GM21825 (cell line): ENCODE data around the gene CPB1.
"Not testable (repeated sequence)": the region's sequence is repeated elsewhere in the genome, so short reads cannot be mapped to it uniquely, and the experiment has no call there.

Experiments
- ATAC-seq: cut with Tn5 transposase; IDR thresholded peaks from one replicate; pipeline ENCODE4 v1.9.1; 2021; ENCODE audit warnings: mild to moderate bottlenecking, moderate library complexity; ENCODE audit not compliant: unreplicated experiment

CPB1 gene

GRCh38 chr3:148827585-148827984, at the start of gene CPB1:
Gene CPB1, plus strand, starts transcription at chr3:148827811. Its CDS starts 13 bp downstream, at chr3:148827824.
- no peak for ATAC-seq

- no peak for ATAC-seq
Observed at GRCh38 chr3:148778926-148779325, 48.7 kb upstream of the CPB1 start.

DNA sequence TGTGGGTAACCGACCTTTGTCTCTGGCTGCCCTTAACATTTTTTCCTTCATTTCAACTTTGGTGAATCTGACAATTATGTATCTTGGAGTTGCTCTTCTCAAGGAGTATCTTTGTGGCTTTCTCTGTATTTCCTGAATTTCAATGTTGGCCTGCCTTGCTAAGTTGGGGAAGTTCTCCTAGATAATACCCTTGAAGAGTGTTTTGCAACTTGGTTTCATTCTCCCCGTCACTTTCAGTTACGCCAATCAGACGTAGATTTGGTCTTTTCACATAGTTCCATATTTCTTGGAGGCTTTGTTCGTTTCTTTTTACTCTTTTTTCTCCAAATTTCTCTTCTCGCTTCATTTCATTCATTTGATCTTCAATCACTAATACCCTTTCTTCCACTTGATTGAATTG, 42.6 kb upstream of the CPB1 start:
- not testable (repeated sequence) for ATAC-seq

- ATAC-seq: not testable (repeated sequence)
Observed at GRCh38 chr3:148786159-148786558, 41.5 kb upstream of the CPB1 start.

DNA sequence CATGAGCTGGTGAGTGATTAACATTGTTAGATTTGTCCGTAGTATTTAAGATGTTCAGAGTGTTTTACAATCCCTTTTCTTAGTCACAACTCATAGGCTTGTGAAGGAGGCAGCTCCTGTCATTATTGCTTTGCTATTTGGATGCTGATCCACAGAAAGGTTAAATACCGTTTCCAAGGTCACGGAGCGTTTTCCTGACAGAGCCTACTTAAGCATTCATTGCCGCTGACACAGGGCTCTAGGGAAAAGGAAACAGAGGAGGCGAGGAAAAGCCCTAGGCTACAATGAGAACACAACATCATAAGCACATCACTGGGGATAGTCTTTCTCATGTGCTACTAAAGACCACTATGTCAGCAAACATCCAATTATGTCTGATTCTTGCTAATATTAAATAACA, 38.5 kb upstream of the CPB1 start:
- ATAC-seq: no peak

GRCh38 chr3:148789906-148790305, 37.7 kb upstream of the CPB1 start:
- no peak for ATAC-seq

GRCh38 chr3:148790370-148790769, 37.2 kb upstream of the CPB1 start:
- no peak for ATAC-seq

GRCh38 chr3:148790851-148791735, 36.5 kb upstream of the CPB1 start:
- ATAC-seq: no peak

- ATAC-seq: no peak
Observed at GRCh38 chr3:148791920-148792319, 35.7 kb upstream of the CPB1 start.

GRCh38 chr3:148792516-148792915, 35.1 kb upstream of the CPB1 start:
- ATAC-seq: no peak

DNA sequence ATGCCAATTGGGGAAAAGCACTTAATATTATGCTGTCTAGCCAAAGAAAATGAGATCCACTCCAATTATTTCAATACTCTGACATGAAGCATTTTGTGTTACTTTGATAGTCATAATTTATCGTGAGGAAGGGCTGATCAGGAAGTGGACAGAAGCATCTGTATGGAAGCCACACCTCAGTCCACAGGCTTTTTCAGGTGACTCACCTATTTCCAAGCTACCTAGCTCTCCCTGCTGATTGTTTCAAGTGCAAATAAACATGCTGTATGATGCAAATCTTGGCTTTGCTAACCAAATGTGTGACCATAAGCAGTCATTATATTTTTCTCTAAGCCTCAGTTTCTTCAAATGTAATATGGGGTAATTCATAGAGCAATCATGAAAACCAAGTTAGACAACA, 30.8 kb upstream of the CPB1 start:
- ATAC-seq: no peak

- no peak for ATAC-seq
Observed at GRCh38 chr3:148797795-148798194, 29.8 kb upstream of the CPB1 start.

GRCh38 chr3:148800414-148800813, 27.2 kb upstream of the CPB1 start:
- ATAC-seq: no peak

DNA sequence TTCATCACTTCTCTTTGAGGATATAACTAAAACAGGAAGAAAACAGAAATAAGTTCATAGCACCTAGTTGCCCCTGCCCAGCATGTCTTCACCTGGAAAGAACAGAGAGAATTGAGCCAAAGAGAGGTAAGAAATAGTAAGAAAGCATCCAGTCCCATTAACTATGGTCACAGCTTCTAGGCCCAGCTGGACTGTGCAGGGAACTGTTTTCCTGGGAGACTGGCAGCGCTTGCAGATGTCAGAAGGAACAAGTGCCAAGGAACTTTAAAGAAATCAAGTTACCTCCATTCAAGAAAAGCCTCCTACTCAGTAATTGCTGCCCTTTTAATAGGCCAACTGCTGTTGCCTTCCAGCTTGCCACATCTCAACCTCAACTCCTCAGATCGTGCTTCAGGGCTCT, 17.8 kb upstream of the CPB1 start:
- ATAC-seq: no peak

DNA sequence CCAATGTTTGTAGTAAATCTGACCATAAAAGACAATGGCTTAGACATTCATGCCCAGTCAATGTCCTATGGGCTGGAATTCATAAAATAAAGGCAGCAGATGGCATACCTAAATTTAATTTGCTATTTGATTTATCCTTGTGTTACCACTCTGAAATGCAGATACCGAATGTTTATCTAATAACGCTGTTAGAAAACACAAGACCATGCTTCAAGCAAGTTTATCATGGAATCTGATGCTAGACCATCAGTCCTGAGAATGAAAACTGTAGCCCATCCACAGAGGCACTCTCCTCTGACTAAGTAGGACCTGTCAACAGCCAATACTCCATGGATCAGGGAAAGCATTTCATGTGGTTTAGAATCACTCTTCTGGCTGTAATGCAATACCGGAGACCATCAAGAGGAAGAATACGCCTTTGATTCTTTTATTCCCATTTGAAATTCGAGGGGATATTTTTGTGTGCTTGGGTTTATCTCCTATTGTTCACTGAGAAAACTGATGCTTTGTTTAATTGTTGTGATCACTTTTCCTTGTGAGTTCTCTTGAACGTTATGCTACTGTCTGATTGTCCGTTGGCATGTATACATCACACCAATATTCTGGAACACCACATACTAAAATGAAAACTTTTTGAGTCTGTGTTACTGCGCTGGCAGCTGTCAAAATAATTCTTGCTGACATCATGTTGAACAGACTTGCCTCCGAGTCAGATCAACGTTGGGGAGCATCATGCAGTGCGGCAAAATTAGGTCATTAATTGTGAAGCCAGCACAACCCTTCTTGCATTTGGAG, 12.1 kb upstream of the CPB1 start:
- ATAC-seq: no peak

- no peak for ATAC-seq
Observed at GRCh38 chr3:148816427-148816826, 11.2 kb upstream of the CPB1 start.

GRCh38 chr3:148816981-148817525, 10.6 kb upstream of the CPB1 start:
- no peak for ATAC-seq

GRCh38 chr3:148820361-148821245, 7.0 kb upstream of the CPB1 start:
- ATAC-seq: no peak

DNA sequence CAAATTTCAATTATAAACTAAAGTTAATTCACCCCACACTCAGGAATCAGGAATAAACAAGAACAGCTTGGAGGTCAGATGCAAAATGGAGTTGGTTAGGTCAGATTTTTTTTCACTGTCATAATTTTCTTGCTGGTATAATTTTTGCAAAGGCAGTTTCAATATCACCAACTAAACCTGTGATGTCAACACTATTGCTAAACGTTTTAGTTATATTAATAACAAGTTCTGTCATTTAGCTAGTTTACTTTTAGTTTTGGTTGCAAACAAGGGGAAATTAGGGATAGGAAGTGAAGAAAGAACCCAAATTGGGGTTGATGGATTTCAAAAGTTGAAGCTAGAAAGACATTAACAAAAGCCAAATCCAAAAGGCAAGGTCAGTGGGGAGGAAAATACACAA, 4.6 kb upstream of the CPB1 start:
- no peak for ATAC-seq

- ATAC-seq: no peak
Observed at GRCh38 chr3:148825476-148825875, 2.1 kb upstream of the CPB1 start.
